Lung (tissue), 12 donors: ENCODE measurements around the gene FAM228B. TPM values are rescaled to one million over a fixed set of nuclear protein-coding genes. Genes with fewer than 3 reads are reported as not detected.

Experiments
- ATAC-seq: fragments of 200-7000 bp; cut with Tn5 transposase; one replicate; pipeline ENCODE4 v1.9.1; 2020; ENCODE audit warnings: moderate number of reproducible peaks; ENCODE audit not compliant: insufficient read depth, low FRiP score
- DNase-seq, 3 donors: peaks; one replicate each; pipeline ENCODE4 v3.0.0-alpha.2; 2013 to 2017
- H3K27ac ChIP-seq, 2 donors: one replicate each; pipeline ENCODE4 v1.5.1; 2013; ENCODE audit warnings: mild to moderate bottlenecking in 2 of 2, moderate library complexity in 2 of 2, control low read depth in 1 of 2, inconsistent platforms in 1 of 2, low read depth in 1 of 2, low read length in 1 of 2
- H3K27me3 ChIP-seq, 3 donors: one replicate each; pipeline ENCODE4 v1.5.1; 2013; ENCODE audit warnings: low read length in 2 of 3; ENCODE audit not compliant: control insufficient read depth in 3 of 3, insufficient read depth in 3 of 3
- H3K36me3 ChIP-seq, 4 donors: one replicate each; pipeline ENCODE4 v1.5.1; 2013; ENCODE audit warnings: low read length in 4 of 4, mild to moderate bottlenecking in 1 of 4, moderate library complexity in 1 of 4; ENCODE audit not compliant: control insufficient read depth in 4 of 4, insufficient read depth in 4 of 4
- H3K4me1 ChIP-seq, 5 donors: one replicate each; pipeline ENCODE4 v1.5.1; 2013; ENCODE audit warnings: low read length in 5 of 5, mild to moderate bottlenecking in 2 of 5, moderate library complexity in 1 of 5; ENCODE audit not compliant: control insufficient read depth in 5 of 5, insufficient read depth in 5 of 5
- H3K4me3 ChIP-seq: one replicate; pipeline ENCODE4 v1.5.1; 2013; ENCODE audit warnings: mild to moderate bottlenecking, control low read depth, moderate library complexity
- H3K9ac ChIP-seq, 2 donors: one replicate each; pipeline ENCODE4 v1.5.1; 2013; ENCODE audit warnings: low read length in 2 of 2, control low read depth in 1 of 2; ENCODE audit not compliant: insufficient read depth in 1 of 2
- H3K9me3 ChIP-seq, 4 donors: one replicate each; pipeline ENCODE4 v1.5.1; 2013; ENCODE audit warnings: low read length in 3 of 4, mild to moderate bottlenecking in 1 of 4, moderate library complexity in 1 of 4; ENCODE audit not compliant: control insufficient read depth in 4 of 4, insufficient read depth in 3 of 4
- CTCF ChIP-seq: IDR thresholded peaks from 2 replicates; pipeline ENCODE4 v1.5.1; 2012; ENCODE audit warnings: mild to moderate bottlenecking; ENCODE audit errors: control extremely low read depth, extremely low read depth
- WGBS, 2 donors: extraction: QIAGEN DNeasy Blood & Tissue Kit; methylation state at CpG; one replicate each; pipeline ENCODE4 v1.1.7; 2013; 5-methylcytosine and 5-hydroxymethylcytosine counted together
- polyA plus RNA-seq, 2 donors: library from polyadenylated mRNA; stranded (reverse); fragments of 200-250 nt; gene quantifications; one replicate each; pipeline ENCODE4 v1.2.1, GENCODE V29; 2013
- total RNA-seq, 2 donors: library from RNA; depleted of rRNA in 1 of 2; stranded (reverse); fragments of >200 nt in 1 of 2; gene quantifications; one replicate each; pipeline ENCODE4 v1.2.1, GENCODE V29; 2014 to 2021
- donor health status: control.
- donor health status: control.
- donor health status: Bipolar disorder and iron deficiency.
- donor health status: healthy.
- donor health status: DM: yes; HTN: yes; CAD: no.

The FAM228B gene
- total and polyA plus RNA-seq, 4 donors: 5.0 to 35.4 (median 22.0) TPM

GRCh38 chr2:24211408-24211807 is 88.1 kb downstream of the FAM228B start:
- Histone ChIP-seq H3K27ac (no peak overlapping the region), H3K4me3 (no peak overlapping the region), H3K4me1 (no peaks in the 10 kb centered on the region), H3K27me3 (no peaks in the 10 kb centered on the region), H3K36me3 (peaks cover 5 to 55% (median 26%) of the 10 kb centered on the region in 4 donors), H3K9ac (no peak overlapping the region), H3K9me3 (peaks cover 0 to 2% (median 0%) of the 10 kb centered on the region in 4 donors)
- no peak for TF ChIP-seq CTCF
- WGBS, 2 donors: 78 to 88% methylated on average over 7 of the region's 7 CpGs
- ATAC-seq (no peak), DNase-seq (no peak)

GRCh38 chr2:24214880-24215279 is 91.6 kb downstream of the FAM228B start:
- no peaks in the 10 kb centered on the region for H3K27me3 ChIP-seq
- no peak overlapping the region for H3K4me3 ChIP-seq
- peaks cover 0 to 2% (median 0%) of the 10 kb centered on the region in 4 donors for H3K9me3 ChIP-seq
- WGBS, 2 donors: 91 to 96% methylated on average over 3 of the region's 3 CpGs
- peaks cover 5 to 44% (median 20%) of the 10 kb centered on the region in 4 donors for H3K36me3 ChIP-seq
- DNase-seq: no peak
- no peaks in the 10 kb centered on the region for H3K4me1 ChIP-seq
- H3K9ac ChIP-seq: no peak overlapping the region
- H3K27ac ChIP-seq: no peak overlapping the region
- ATAC-seq: no peak
- no peak for TF ChIP-seq CTCF

Other genes with a start within 250 kb of the FAM228B start
- gene ATAD2B, start 196.3 kb upstream of the FAM228B start, total RNA-seq: 10 to 100 TPM; 29.5 to 77.3 TPM
- 1 to 10 TPM; 4.1 to 4.5 TPM for gene ATAD2B, start 196.3 kb upstream of the FAM228B start, polyA plus RNA-seq
- gene UBXN2A, start 183.0 kb upstream of the FAM228B start, total RNA-seq: 10 to 100 TPM; 10.2 to 23.3 TPM
- gene UBXN2A, start 183.0 kb upstream of the FAM228B start, polyA plus RNA-seq: 1 to 10 TPM; 4.7 to 6.0 TPM
- gene MFSD2B, start 113.4 kb upstream of the FAM228B start, total RNA-seq: 1 to 10 TPM in 1 of 2 donors, under 1 TPM in 1; 0.89 to 2.3 TPM
- gene MFSD2B, start 113.4 kb upstream of the FAM228B start, polyA plus RNA-seq: under 1 TPM; 0.18 to 0.58 TPM
- gene WDCP, start 76.1 kb upstream of the FAM228B start, total RNA-seq: 1 to 10 TPM; 9.0 to 9.1 TPM
- gene WDCP, start 76.1 kb upstream of the FAM228B start, polyA plus RNA-seq: 1 to 10 TPM; 2.1 to 3.2 TPM
- 10 to 100 TPM; 10.5 to 13.6 TPM for gene FKBP1B, start 73.7 kb upstream of the FAM228B start, total RNA-seq
- 10 to 100 TPM; 13.0 to 19.0 TPM for gene FKBP1B, start 73.7 kb upstream of the FAM228B start, polyA plus RNA-seq
- 100 to 1,000 TPM in 1 of 2 donors, 10 to 100 TPM in 1; 56.1 to 148 TPM for gene SF3B6, start 47.1 kb upstream of the FAM228B start, total RNA-seq
- gene SF3B6, start 47.1 kb upstream of the FAM228B start, polyA plus RNA-seq: 100 to 1,000 TPM in 1 of 2 donors, 10 to 100 TPM in 1; 97.4 to 124 TPM
- 10 to 100 TPM; 35.7 to 56.3 TPM for gene TP53I3, start 38.6 kb upstream of the FAM228B start, total RNA-seq
- 10 to 100 TPM; 49.5 to 63.8 TPM for gene TP53I3, start 38.6 kb upstream of the FAM228B start, polyA plus RNA-seq
- gene PFN4, start 135 bp upstream of the FAM228B start, total RNA-seq: 1 to 10 TPM in 1 of 2 donors, under 1 TPM in 1; 0.49 to 1.9 TPM
- gene PFN4, start 135 bp upstream of the FAM228B start, polyA plus RNA-seq: under 1 TPM; 0.66 to 0.98 TPM
- gene FAM228A, start 51.6 kb downstream of the FAM228B start, total RNA-seq: 1 to 10 TPM in 1 of 2 donors, under 1 TPM in 1; 0.80 to 3.9 TPM
- 1 to 10 TPM in 1 of 2 donors, under 1 TPM in 1; 0.46 to 1.8 TPM for gene FAM228A, start 51.6 kb downstream of the FAM228B start, polyA plus RNA-seq
- 10 to 100 TPM; 66.9 to 77.2 TPM for gene ITSN2, start 237.1 kb downstream of the FAM228B start, total RNA-seq
- 10 to 100 TPM; 34.3 to 42.1 TPM for gene ITSN2, start 237.1 kb downstream of the FAM228B start, polyA plus RNA-seq